Activated CD4-positive, alpha-beta T cell treated with anti-CD3 and anti-CD28 coated beads for 36 hours (primary cell): ENCODE data around the gene CLK4. TPM values are rescaled to one million over a fixed set of nuclear protein-coding genes. Genes with fewer than 3 reads are reported as not detected.

ENCODE experiments used
- ATAC-seq: fragments of 200-7000 bp; cut with Tn5 transposase; one replicate; pipeline ENCODE4 v1.10.0; 2021; ENCODE audit warnings: mild to moderate bottlenecking, moderate library complexity
- CTCF ChIA-PET: fragments of 350-600 bp; sonication (Branson Sonifier 250); formaldehyde crosslinking; loops from one replicate; lab custom pipeline; 2021; ENCODE audit warnings: antibody characterized with exemption; lab: Charles Lee
- POLR2A ChIA-PET: fragments of 350-600 bp; sonication (Branson Sonifier 250); formaldehyde crosslinking; loops from one replicate; lab custom pipeline; 2021; ENCODE audit warnings: antibody characterized with exemption, inconsistent platforms; lab: Charles Lee
- DNase-seq: peaks from one replicate; pipeline ENCODE4 v3.0.0-alpha.2; 2020
- H3K27ac Mint-ChIP-seq: one replicate; pipeline ENCODE4 v1.8.0; 2021; ENCODE audit warnings: mixed read lengths
- H3K27me3 Mint-ChIP-seq: one replicate; pipeline ENCODE4 v1.8.0; 2021; ENCODE audit warnings: mixed read lengths
- H3K36me3 Mint-ChIP-seq: one replicate; pipeline ENCODE4 v1.8.0; 2021; ENCODE audit warnings: low read depth, mixed read lengths
- H3K4me1 Mint-ChIP-seq: one replicate; pipeline ENCODE4 v1.8.0; 2021; ENCODE audit warnings: mixed read lengths
- H3K4me3 Mint-ChIP-seq: one replicate; pipeline ENCODE4 v1.8.0; 2021; ENCODE audit warnings: mild to moderate bottlenecking, moderate library complexity, mixed read lengths
- H3K9me3 Mint-ChIP-seq: one replicate; pipeline ENCODE4 v1.8.0; 2021; ENCODE audit warnings: low read depth, mixed read lengths
- intact Hi-C, 2 experiments: fragments of 100-400 bp; cut with DNase I in 1 of 2; cut with micrococcal nuclease in 1 of 2; formaldehyde crosslinking; loops; one replicate each; pipeline versions ENCODE4 v1.14.2 to v1.15.1; 2022 to 2024; cut with DNase I, micrococcal nuclease
- total RNA-seq, 2 experiments: library from RNA; stranded (reverse); gene quantifications; one replicate each; pipeline ENCODE4 v1.2.3, GENCODE V29; 2021

The CLK4 gene
- total RNA-seq, 2 experiments from 2014 or later: 21.2 to 22.6 TPM

- intact Hi-C loops: no loop called here
- H3K36me3 Mint-ChIP-seq: peaks cover 52% of the 10 kb centered on the region
- ATAC-seq: no peak
Measured at GRCh38 chr5:178605788-178606187, 21.1 kb downstream of the CLK4 start.

GRCh38 chr5:178602752-178603151 is 24.1 kb downstream of the CLK4 start:
- H3K27ac Mint-ChIP-seq: no peak overlapping the region
- ATAC-seq (no peak), DNase-seq (no peak)
- no peaks in the 10 kb centered on the region for H3K27me3 Mint-ChIP-seq
- H3K9me3 Mint-ChIP-seq: peaks cover 2% of the 10 kb centered on the region
- intact Hi-C loops: no loop called here
- CTCF ChIA-PET: no interaction called here
- H3K4me3 Mint-ChIP-seq: no peak overlapping the region
- peaks cover 50% of the 10 kb centered on the region for H3K36me3 Mint-ChIP-seq
- no peaks in the 10 kb centered on the region for H3K4me1 Mint-ChIP-seq
- POLR2A ChIA-PET: no interaction called here

More at GRCh38 chr5:178605788-178606187, 21.1 kb downstream of the CLK4 start:
- Mint-ChIP-seq H3K4me3 (no peak overlapping the region), H3K27ac (no peak overlapping the region), H3K9me3 (no peaks in the 10 kb centered on the region), H3K27me3 (no peaks in the 10 kb centered on the region), H3K4me1 (no peaks in the 10 kb centered on the region)
- no peak for DNase-seq
- ChIA-PET CTCF (interaction anchor here (0.5 to 2.1 kb wide), 4 partner anchors 11 to 542 kb away, joined by 3 to 8 read pairs (median 3); no protein-coding TSS in a partner anchor), POLR2A (no interaction called here)

- H3K27me3 Mint-ChIP-seq: peaks cover 11% of the 10 kb centered on the region
- H3K4me1 Mint-ChIP-seq: peaks cover 3% of the 10 kb centered on the region
- CTCF ChIA-PET: interaction anchor here (1.0 kb wide), 1 partner anchor 8 kb away, joined by 3 read pairs; no protein-coding TSS in a partner anchor
- no peak overlapping the region for H3K4me3 Mint-ChIP-seq
- DNase-seq (no peak), ATAC-seq (no peak)
- intact Hi-C loops: no loop called here
- H3K9me3 Mint-ChIP-seq: peaks cover 28% of the 10 kb centered on the region
- POLR2A ChIA-PET: no interaction called here
- H3K36me3 Mint-ChIP-seq: peaks cover 37% of the 10 kb centered on the region
- no peak overlapping the region for H3K27ac Mint-ChIP-seq
Measured at GRCh38 chr5:178595750-178596149, 31.1 kb downstream of the CLK4 start.

GRCh38 chr5:178595150-178595549 is 31.7 kb downstream of the CLK4 start:
- no peak for DNase-seq
- ATAC-seq: no peak
- POLR2A ChIA-PET: no interaction called here
- intact Hi-C loops: no loop called here
- no peak overlapping the region for H3K27ac Mint-ChIP-seq
- peaks cover 28% of the 10 kb centered on the region for H3K9me3 Mint-ChIP-seq
- H3K4me3 Mint-ChIP-seq: no peak overlapping the region
- H3K36me3 Mint-ChIP-seq: peaks cover 33% of the 10 kb centered on the region
- peaks cover 5% of the 10 kb centered on the region for H3K4me1 Mint-ChIP-seq
- CTCF ChIA-PET: interaction anchor here (0.5 to 1.2 kb wide), 6 partner anchors 8 to 310 kb away, joined by 3 read pairs; no protein-coding TSS in a partner anchor
- peaks cover 14% of the 10 kb centered on the region for H3K27me3 Mint-ChIP-seq

GRCh38 chr5:178590924-178591423 is 35.9 kb downstream of the CLK4 start:
- POLR2A ChIA-PET: no interaction called here
- intact Hi-C loops: loop anchor here in 1 of 2 experiments (1.0 to 2.0 kb wide), 3 partner anchors 130 to 356 kb away; no protein-coding TSS in a partner anchor

GRCh38 chr5:178590141-178590923 is 36.5 kb downstream of the CLK4 start, which contains the start of gene COL23A1:
COL23A1 (minus strand) TSS chr5:178590393.
- CTCF ChIA-PET: interaction anchor here (0.6 to 1.7 kb wide), 4 partner anchors 21 to 1747 kb away, joined by 3 to 4 read pairs (median 3); no protein-coding TSS in a partner anchor
- peaks cover 46% of the 10 kb centered on the region for H3K27me3 Mint-ChIP-seq
- intact Hi-C loops: loop anchor here in 1 of 2 experiments (1.0 to 2.0 kb wide), 3 partner anchors 130 to 355 kb away; no protein-coding TSS in a partner anchor
- DNase-seq: peak; percentile 63
- POLR2A ChIA-PET: no interaction called here
- H3K36me3 Mint-ChIP-seq: peaks cover 13% of the 10 kb centered on the region
- H3K4me1 Mint-ChIP-seq: peaks cover 5% of the 10 kb centered on the region
- H3K9me3 Mint-ChIP-seq: peaks cover 16% of the 10 kb centered on the region
- H3K4me3 Mint-ChIP-seq: peak within 1 kb of the TSS; percentile 58
- peak; percentile 59 for ATAC-seq
- H3K27ac Mint-ChIP-seq: no peak within 1 kb of the TSS

More at GRCh38 chr5:178590924-178591423, 35.9 kb downstream of the CLK4 start:
- DNase-seq (no peak), ATAC-seq (no peak)
- Mint-ChIP-seq H3K4me3 (peak overlapping the region; percentile 58), H3K4me1 (peaks cover 5% of the 10 kb centered on the region), H3K9me3 (peaks cover 19% of the 10 kb centered on the region), H3K27me3 (peaks cover 43% of the 10 kb centered on the region), H3K36me3 (peaks cover 17% of the 10 kb centered on the region), H3K27ac (no peak overlapping the region)
- CTCF ChIA-PET: interaction anchor here (1.1 to 1.7 kb wide), 3 partner anchors 20 to 311 kb away, joined by 3 to 4 read pairs (median 3); no protein-coding TSS in a partner anchor

GRCh38 chr5:178589180-178590140 is 37.4 kb downstream of the CLK4 start:
- ChIA-PET POLR2A (interaction anchor here (0.7 kb wide), 1 partner anchor 1683 kb away, joined by 3 read pairs; no protein-coding TSS in a partner anchor), CTCF (interaction anchor here (0.6 to 1.7 kb wide), 5 partner anchors 22 to 1748 kb away, joined by 3 to 4 read pairs (median 3); no protein-coding TSS in a partner anchor)
- peak; percentile 31 for DNase-seq
- peak; percentile 44 for ATAC-seq
- H3K27ac Mint-ChIP-seq: no peak overlapping the region
- peaks cover 5% of the 10 kb centered on the region for H3K4me1 Mint-ChIP-seq
- intact Hi-C loops: loop anchor here (1.0 to 5.0 kb wide), 4 partner anchors 129 to 354 kb away; no protein-coding TSS in a partner anchor
- peaks cover 7% of the 10 kb centered on the region for H3K9me3 Mint-ChIP-seq
- peaks cover 6% of the 10 kb centered on the region for H3K36me3 Mint-ChIP-seq
- H3K4me3 Mint-ChIP-seq: no peak overlapping the region
- H3K27me3 Mint-ChIP-seq: peaks cover 47% of the 10 kb centered on the region

GRCh38 chr5:178588769-178589168 is 38.1 kb downstream of the CLK4 start:
- no peak for ATAC-seq
- ChIA-PET POLR2A (interaction anchor here (0.7 kb wide), 1 partner anchor 1684 kb away, joined by 3 read pairs; no protein-coding TSS in a partner anchor), CTCF (interaction anchor here (1.2 kb wide), 1 partner anchor 142 kb away, joined by 4 read pairs; no protein-coding TSS in a partner anchor)
- Mint-ChIP-seq H3K9me3 (peaks cover under 1% of the 10 kb centered on the region), H3K4me1 (peaks cover 5% of the 10 kb centered on the region), H3K4me3 (no peak overlapping the region), H3K27ac (no peak overlapping the region), H3K36me3 (peaks cover under 1% of the 10 kb centered on the region), H3K27me3 (peaks cover 47% of the 10 kb centered on the region)
- no peak for DNase-seq
- intact Hi-C loops: loop anchor here in 1 of 2 experiments (5.0 kb wide), 1 partner anchor 306 kb away; no protein-coding TSS in a partner anchor

GRCh38 chr5:178587763-178588611 is 38.9 kb downstream of the CLK4 start:
- POLR2A ChIA-PET: interaction anchor here (0.6 kb wide), 1 partner anchor 337 kb away, joined by 4 read pairs; no protein-coding TSS in a partner anchor
- peaks cover 47% of the 10 kb centered on the region for H3K27me3 Mint-ChIP-seq
- H3K9me3 Mint-ChIP-seq: no peaks in the 10 kb centered on the region
- H3K4me3 Mint-ChIP-seq: no peak overlapping the region
- CTCF ChIA-PET: interaction anchor here (0.8 to 1.2 kb wide), 2 partner anchors 8 to 143 kb away, joined by 3 to 4 read pairs; no protein-coding TSS in a partner anchor
- DNase-seq (no peak), ATAC-seq (no peak)
- intact Hi-C loops: loop anchor here in 1 of 2 experiments (5.0 kb wide), 1 partner anchor 306 kb away; no protein-coding TSS in a partner anchor
- H3K4me1 Mint-ChIP-seq: peaks cover 5% of the 10 kb centered on the region
- H3K27ac Mint-ChIP-seq: no peak overlapping the region
- no peaks in the 10 kb centered on the region for H3K36me3 Mint-ChIP-seq
